Heart left ventricle (tissue), 13 donors: ENCODE results near the gene PTPRM.

Source experiments
- POLR2A ChIP-seq, 2 donors: fragments of 450-650 bp; IDR thresholded peaks; one replicate each; pipeline ENCODE4 v1.6.1; 2017; ENCODE audit warnings: antibody characterized with exemption in 2 of 2, mild to moderate bottlenecking in 2 of 2, moderate library complexity in 2 of 2
- TF ChIP-seq, protein P1 (sequence below), 12 donors: fragments of 200-600 bp; sonication (generic) in 4 of 12; IDR thresholded peaks; one replicate each; pipeline versions ENCODE4 v1.5.0 to v1.8.0; 2018 to 2022; ENCODE audit warnings: antibody characterized with exemption in 12 of 12, mild to moderate bottlenecking in 5 of 12
- donor health status: ischemic (EF 13 %, LVEDD 7.1; RV severe dilation, severe dysfunction).
- donor health status: DM: no; HTN: yes; CAD: no.
- donor health status: DM: no; HTN: no; CAD: no.
- donor health status: ischemic (EF 25% LVEDD 6.9; RV normal size, moderate dysfunction).
- donor health status: ischemic (EF 25% LVEDD 5.7; RV mildly dilated, moderate dysfunction).
- donor health status: ischemic (EF 35%, LVEDD 5.7; RV mildly dilated, moderate dysfunction).
- donor health status: nonischemic (EF 11% LVEDD 7.7; RV severe dilation, severe dysfunction).
- donor health status: DM: yes; HTN: yes; CAD: no.
- donor health status: PGD.
- donor health status: ischemic (EF 29% LVEDD 5.4; RV normal size, mild dysfunction).
- donor health status: nonischemic (EF 23%, LVEDD 6.1; RV moderate dilation, normal function).

DNA sequence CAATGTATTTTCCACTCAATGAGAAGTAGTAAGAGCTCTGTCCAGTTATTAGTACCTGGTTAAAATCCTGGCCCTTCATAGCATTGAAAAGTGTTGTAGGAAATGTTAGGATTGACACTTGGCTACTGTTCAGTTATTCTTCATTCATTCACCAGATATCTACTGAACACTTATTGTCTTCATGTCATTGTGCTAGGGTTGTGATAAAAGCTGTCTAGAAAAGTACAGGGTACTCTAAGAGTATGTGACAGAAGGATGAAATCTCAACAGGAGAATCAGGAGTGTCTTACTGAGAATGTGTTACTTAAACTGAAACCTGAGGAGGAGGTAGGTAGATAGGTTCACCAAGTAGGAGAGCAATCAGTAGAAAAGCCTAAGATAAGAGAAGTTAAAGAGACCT lies 530.3 kb downstream of the PTPRM start:
- no peak for TF ChIP-seq POLR2A (IDR thresholded peaks at IDR 0.05)
- TF ChIP-seq, protein P1, sequence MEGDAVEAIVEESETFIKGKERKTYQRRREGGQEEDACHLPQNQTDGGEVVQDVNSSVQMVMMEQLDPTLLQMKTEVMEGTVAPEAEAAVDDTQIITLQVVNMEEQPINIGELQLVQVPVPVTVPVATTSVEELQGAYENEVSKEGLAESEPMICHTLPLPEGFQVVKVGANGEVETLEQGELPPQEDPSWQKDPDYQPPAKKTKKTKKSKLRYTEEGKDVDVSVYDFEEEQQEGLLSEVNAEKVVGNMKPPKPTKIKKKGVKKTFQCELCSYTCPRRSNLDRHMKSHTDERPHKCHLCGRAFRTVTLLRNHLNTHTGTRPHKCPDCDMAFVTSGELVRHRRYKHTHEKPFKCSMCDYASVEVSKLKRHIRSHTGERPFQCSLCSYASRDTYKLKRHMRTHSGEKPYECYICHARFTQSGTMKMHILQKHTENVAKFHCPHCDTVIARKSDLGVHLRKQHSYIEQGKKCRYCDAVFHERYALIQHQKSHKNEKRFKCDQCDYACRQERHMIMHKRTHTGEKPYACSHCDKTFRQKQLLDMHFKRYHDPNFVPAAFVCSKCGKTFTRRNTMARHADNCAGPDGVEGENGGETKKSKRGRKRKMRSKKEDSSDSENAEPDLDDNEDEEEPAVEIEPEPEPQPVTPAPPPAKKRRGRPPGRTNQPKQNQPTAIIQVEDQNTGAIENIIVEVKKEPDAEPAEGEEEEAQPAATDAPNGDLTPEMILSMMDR (IDR thresholded peaks at IDR 0.05) = no peak
